ENCODE data around the gene CDK5RAP1. TPM values are rescaled to one million over a fixed set of nuclear protein-coding genes. Genes with fewer than 3 reads are reported as not detected.
A peak's percentile ranks its signal among the peaks of the same experiment; 100 is the strongest.

CDK5RAP1 gene
- total RNA-seq, 1 donor from 2014 or later = 27.4 TPM

GRCh38 chr20:33322456-33322855 is 78.9 kb downstream of the CDK5RAP1 start:
- Histone ChIP-seq H3K27me3 (ENCODE audit: control insufficient read depth, insufficient read depth, low read length) (no peaks in the 10 kb centered on the region), H3K36me3 (ENCODE audit: control insufficient read depth, insufficient read depth, low read length) (no peaks in the 10 kb centered on the region), H3K4me3 (ENCODE audit: low read depth, low read length) (no peak overlapping the region)
- peak; percentile 27 for DNase-seq (ENCODE audit: low read depth)
- no peak for TF ChIP-seq CTCF (IDR thresholded peaks at IDR 0.05; ENCODE audit: insufficient read depth, low read length, severe bottlenecking)
- no peak for FAIRE-seq

GRCh38 chr20:33320006-33320405 is 81.3 kb downstream of the CDK5RAP1 start:
- Histone ChIP-seq H3K27me3 (ENCODE audit: control insufficient read depth, insufficient read depth, low read length) (no peaks in the 10 kb centered on the region), H3K4me3 (ENCODE audit: low read depth, low read length) (no peak overlapping the region), H3K36me3 (ENCODE audit: control insufficient read depth, insufficient read depth, low read length) (no peaks in the 10 kb centered on the region)
- no peak for DNase-seq (ENCODE audit: low read depth)
- no peak for FAIRE-seq
- no peak for TF ChIP-seq CTCF (IDR thresholded peaks at IDR 0.05; ENCODE audit: insufficient read depth, low read length, severe bottlenecking)

DNA sequence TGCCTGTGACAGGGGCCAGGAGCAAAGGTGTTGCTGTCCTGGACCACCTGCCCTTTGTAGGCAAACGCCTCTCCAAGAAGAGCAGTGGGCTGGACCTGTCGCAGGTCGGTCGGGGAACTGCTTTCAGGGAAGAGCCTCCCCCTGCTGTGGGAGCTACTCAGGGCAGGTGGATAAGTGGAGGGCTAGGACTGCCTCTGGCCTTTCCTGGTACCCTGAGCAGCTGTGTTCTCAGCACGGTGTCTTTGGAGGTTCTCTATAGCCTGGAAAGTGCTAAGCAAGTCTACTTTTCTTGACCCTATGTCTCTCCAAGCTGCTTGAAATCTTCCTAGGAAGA is 83.3 kb downstream of the CDK5RAP1 start:
- TF ChIP-seq CTCF (IDR thresholded peaks at IDR 0.05; ENCODE audit: insufficient read depth, low read length, severe bottlenecking) = no peak
- Histone ChIP-seq H3K4me3 (ENCODE audit: low read depth, low read length) (no peak overlapping the region), H3K27me3 (ENCODE audit: control insufficient read depth, insufficient read depth, low read length) (no peaks in the 10 kb centered on the region), H3K36me3 (ENCODE audit: control insufficient read depth, insufficient read depth, low read length) (no peaks in the 10 kb centered on the region)
- FAIRE-seq (no peak), DNase-seq (ENCODE audit: low read depth) (no peak)

GRCh38 chr20:33317424-33318095 is 83.8 kb downstream of the CDK5RAP1 start:
- Histone ChIP-seq H3K27me3 (ENCODE audit: control insufficient read depth, insufficient read depth, low read length) (no peaks in the 10 kb centered on the region), H3K36me3 (ENCODE audit: control insufficient read depth, insufficient read depth, low read length) (no peaks in the 10 kb centered on the region), H3K4me3 (ENCODE audit: low read depth, low read length) (no peak overlapping the region)
- no peak for DNase-seq (ENCODE audit: low read depth)
- TF ChIP-seq CTCF (IDR thresholded peaks at IDR 0.05; ENCODE audit: insufficient read depth, low read length, severe bottlenecking) = no peak
- no peak for FAIRE-seq

GRCh38 chr20:33316958-33317357 is 84.4 kb downstream of the CDK5RAP1 start:
- Histone ChIP-seq H3K36me3 (ENCODE audit: control insufficient read depth, insufficient read depth, low read length) (no peaks in the 10 kb centered on the region), H3K4me3 (ENCODE audit: low read depth, low read length) (no peak overlapping the region), H3K27me3 (ENCODE audit: control insufficient read depth, insufficient read depth, low read length) (no peaks in the 10 kb centered on the region)
- FAIRE-seq (no peak), DNase-seq (ENCODE audit: low read depth) (no peak)
- TF ChIP-seq CTCF (IDR thresholded peaks at IDR 0.05; ENCODE audit: insufficient read depth, low read length, severe bottlenecking) = no peak

DNA sequence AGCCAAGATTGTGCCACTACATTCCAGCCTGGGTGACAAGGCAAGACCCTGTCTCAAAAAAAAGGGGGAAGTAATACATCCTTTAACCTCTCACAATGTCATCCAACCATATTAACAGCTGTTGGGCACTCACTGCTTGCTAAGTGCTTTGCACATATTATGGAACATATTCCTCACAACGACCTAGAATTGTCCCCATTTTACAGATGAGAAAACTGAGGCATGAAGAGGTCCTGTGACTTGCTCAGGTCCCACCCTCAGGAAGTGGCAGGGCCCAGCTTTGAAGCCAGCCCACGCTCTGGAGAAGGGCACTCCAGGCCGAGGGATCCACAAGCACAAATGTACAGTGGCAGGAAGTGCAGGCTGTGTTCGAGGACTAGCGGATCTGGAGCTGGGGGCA is 85.0 kb downstream of the CDK5RAP1 start:
- H3K36me3 ChIP-seq (ENCODE audit: control insufficient read depth, insufficient read depth, low read length) = no peaks in the 10 kb centered on the region
- no peaks in the 10 kb centered on the region for H3K27me3 ChIP-seq (ENCODE audit: control insufficient read depth, insufficient read depth, low read length)
- DNase-seq (ENCODE audit: low read depth) (no peak), FAIRE-seq (no peak)
- TF ChIP-seq CTCF (IDR thresholded peaks at IDR 0.05; ENCODE audit: insufficient read depth, low read length, severe bottlenecking) = no peak
- H3K4me3 ChIP-seq (ENCODE audit: low read depth, low read length) = no peak overlapping the region
